Type B pancreatic cell (in vitro differentiated cells): ENCODE results near the gene ST3GAL6. TPM values are rescaled to one million over a fixed set of nuclear protein-coding genes. Genes with fewer than 3 reads are reported as not detected.

ENCODE experiments used
- DNase-seq: peaks from one replicate; pipeline ENCODE4 v3.0.0; 2021; ENCODE audit warnings: mixed read lengths; ENCODE audit not compliant: unreplicated experiment; ENCODE audit errors: extremely low spot score
- H3K27ac Mint-ChIP-seq: 2 replicates; pipeline ENCODE4 v1.8.0; 2021; ENCODE audit warnings: mild to moderate bottlenecking, mixed read lengths
- H3K27me3 Mint-ChIP-seq: 2 replicates; pipeline ENCODE4 v1.8.0; 2021; ENCODE audit warnings: mixed read lengths
- H3K36me3 Mint-ChIP-seq: 2 replicates; pipeline ENCODE4 v1.8.0; 2021; ENCODE audit warnings: mixed read lengths
- H3K4me1 Mint-ChIP-seq: one replicate; pipeline ENCODE4 v1.8.0; 2021; ENCODE audit warnings: mixed read lengths; ENCODE audit not compliant: unreplicated experiment
- H3K4me3 Mint-ChIP-seq: 2 replicates; pipeline ENCODE4 v1.8.0; 2021; ENCODE audit warnings: mild to moderate bottlenecking, mixed read lengths
- H3K9me3 Mint-ChIP-seq: 2 replicates; pipeline ENCODE4 v1.8.0; 2021; ENCODE audit warnings: mixed read lengths
- total RNA-seq: library from RNA; stranded (reverse); gene quantifications from 2 replicates; pipeline ENCODE4 v1.2.1, GENCODE V29; 2021; ENCODE audit warnings: low replicate concordance
- TF ChIP-seq, protein P1 (sequence below): fragments of 200-600 bp; sonication (generic); conservative IDR thresholded peaks from 2 replicates; pipeline ENCODE4 v1.5.0; 2021; ENCODE audit warnings: antibody characterized with exemption, mild to moderate bottlenecking

The ST3GAL6 gene
- total RNA-seq, 1 donor from 2014 or later: 16.5 TPM

DNA sequence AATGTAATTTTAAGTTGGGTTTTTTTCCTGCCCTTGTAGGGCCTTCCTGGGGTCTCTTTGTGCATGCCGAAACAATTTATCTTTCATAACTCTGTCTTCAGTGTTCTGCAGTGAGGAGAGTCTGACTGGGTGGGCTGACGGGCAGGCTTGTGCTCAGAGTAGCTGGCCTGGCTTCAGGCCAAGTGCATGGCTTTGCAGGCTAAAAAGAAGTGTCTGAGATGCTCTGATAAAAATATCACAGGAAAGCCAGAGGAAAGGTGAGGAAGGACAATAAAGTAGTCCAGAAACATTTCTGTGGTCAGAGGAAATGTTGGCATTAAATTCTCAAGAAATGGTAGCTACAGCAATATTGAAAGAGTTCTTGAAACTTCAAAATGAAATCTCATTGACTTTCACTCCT lies 25.5 kb downstream of the ST3GAL6 start:
- TF ChIP-seq, protein P1, sequence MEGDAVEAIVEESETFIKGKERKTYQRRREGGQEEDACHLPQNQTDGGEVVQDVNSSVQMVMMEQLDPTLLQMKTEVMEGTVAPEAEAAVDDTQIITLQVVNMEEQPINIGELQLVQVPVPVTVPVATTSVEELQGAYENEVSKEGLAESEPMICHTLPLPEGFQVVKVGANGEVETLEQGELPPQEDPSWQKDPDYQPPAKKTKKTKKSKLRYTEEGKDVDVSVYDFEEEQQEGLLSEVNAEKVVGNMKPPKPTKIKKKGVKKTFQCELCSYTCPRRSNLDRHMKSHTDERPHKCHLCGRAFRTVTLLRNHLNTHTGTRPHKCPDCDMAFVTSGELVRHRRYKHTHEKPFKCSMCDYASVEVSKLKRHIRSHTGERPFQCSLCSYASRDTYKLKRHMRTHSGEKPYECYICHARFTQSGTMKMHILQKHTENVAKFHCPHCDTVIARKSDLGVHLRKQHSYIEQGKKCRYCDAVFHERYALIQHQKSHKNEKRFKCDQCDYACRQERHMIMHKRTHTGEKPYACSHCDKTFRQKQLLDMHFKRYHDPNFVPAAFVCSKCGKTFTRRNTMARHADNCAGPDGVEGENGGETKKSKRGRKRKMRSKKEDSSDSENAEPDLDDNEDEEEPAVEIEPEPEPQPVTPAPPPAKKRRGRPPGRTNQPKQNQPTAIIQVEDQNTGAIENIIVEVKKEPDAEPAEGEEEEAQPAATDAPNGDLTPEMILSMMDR: no peak
- Mint-ChIP-seq H3K9me3 (no peaks in the 10 kb centered on the region), H3K4me1 (peaks cover 22% of the 10 kb centered on the region), H3K27me3 (no peaks in the 10 kb centered on the region), H3K4me3 (no peak overlapping the region), H3K27ac (peak overlapping the region; percentile 27), H3K36me3 (peaks cover 18% of the 10 kb centered on the region)
- no peak for DNase-seq

DNA sequence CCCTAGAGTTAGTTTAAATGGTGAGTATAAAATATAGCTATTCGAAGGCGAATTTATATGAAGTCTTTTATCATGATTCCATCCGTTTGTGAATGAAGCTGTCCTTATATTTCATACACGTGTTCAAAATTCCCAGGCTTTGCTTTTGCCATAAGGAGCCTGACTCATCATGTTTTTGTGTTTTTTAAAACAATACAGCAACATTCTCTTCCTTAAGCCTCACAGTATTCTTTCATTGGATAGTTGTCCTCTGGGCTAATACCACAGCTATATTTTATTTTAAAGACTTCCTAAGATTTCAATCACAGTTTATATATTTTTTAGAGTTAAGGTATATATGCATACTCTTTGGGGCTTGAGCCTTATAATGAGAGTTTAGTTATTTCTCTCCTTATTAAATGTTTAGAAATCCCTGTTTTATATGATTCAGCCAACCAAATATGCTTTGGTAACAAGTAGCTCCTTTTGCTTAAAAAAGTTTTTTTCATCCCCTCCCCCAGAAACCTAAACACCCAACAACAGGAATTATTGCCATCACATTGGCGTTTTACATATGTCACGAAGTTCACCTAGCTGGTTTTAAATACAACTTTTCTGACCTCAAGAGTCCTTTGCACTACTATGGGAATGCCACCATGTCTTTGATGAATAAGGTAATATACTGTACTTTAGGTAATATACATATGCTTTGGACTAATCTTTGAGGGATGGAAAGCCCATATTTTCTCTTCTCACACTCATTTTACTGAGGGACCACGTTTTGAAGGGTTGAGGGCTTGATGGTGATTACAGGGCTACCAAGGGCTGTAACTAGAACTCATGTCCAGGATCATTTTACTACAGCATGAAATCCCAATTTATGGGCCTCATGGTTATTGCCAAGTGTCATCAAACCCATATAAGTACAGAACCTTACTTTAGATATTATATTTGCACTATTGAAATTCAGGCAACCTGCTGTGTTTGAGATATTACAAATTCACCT lies 28.5 kb downstream of the ST3GAL6 start:
- DNase-seq: no peak
- peaks cover 8% of the 10 kb centered on the region for H3K4me1 Mint-ChIP-seq

DNA sequence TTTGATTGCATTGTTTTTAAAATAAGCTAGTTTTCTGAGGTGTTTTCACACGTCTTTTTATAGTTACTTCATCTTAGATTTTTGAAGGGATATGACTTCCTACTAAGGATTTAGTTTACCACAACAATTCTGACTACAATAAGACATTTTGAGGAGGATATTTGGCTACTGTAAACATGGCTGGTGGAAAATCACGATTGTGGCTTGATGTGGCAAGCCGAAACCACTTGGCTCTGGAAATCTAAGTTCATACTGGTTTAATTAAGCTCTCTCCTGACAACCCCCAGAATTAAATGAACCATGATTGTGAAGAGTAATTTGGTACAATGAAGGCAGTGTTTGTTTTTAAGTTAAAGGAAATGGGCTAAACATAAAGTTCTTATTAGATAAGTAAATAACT lies 30.8 kb downstream of the ST3GAL6 start:
- Mint-ChIP-seq H3K4me1 (no peaks in the 10 kb centered on the region), H3K27ac (no peak overlapping the region), H3K9me3 (no peaks in the 10 kb centered on the region), H3K36me3 (peaks cover 14% of the 10 kb centered on the region), H3K4me3 (no peak overlapping the region), H3K27me3 (no peaks in the 10 kb centered on the region)
- TF ChIP-seq, protein P1: no peak
- DNase-seq: no peak

More for the DNA sequence above, 28.5 kb downstream of the ST3GAL6 start:
- TF ChIP-seq, protein P1: no peak
- Mint-ChIP-seq H3K9me3 (no peaks in the 10 kb centered on the region), H3K27ac (no peak overlapping the region), H3K4me3 (no peak overlapping the region), H3K36me3 (peaks cover 17% of the 10 kb centered on the region), H3K27me3 (no peaks in the 10 kb centered on the region)

DNA sequence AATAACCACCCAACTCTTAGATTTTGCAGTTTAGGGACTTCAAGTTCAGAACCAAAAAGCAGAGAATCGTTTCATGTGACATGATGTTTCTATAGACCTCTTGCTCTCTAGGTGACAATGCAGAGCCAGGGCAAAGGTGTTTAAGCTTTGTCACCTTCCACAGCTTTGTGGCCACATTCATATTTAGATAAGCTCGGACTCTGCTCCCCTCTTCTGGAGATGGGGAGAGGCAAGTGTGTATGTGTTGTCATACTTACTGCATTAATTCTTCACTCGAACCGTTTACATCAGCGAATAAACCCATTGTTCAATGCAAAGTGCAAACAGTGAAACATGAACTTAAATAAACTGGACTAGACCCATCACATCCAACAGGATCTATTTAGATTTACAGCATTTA lies 33.2 kb downstream of the ST3GAL6 start:
- no peak overlapping the region for H3K27ac Mint-ChIP-seq
- H3K9me3 Mint-ChIP-seq: no peaks in the 10 kb centered on the region
- TF ChIP-seq, protein P1: no peak
- peaks cover 26% of the 10 kb centered on the region for H3K36me3 Mint-ChIP-seq
- DNase-seq: no peak
- H3K27me3 Mint-ChIP-seq: no peaks in the 10 kb centered on the region
- no peaks in the 10 kb centered on the region for H3K4me1 Mint-ChIP-seq
- H3K4me3 Mint-ChIP-seq: no peak overlapping the region

DNA sequence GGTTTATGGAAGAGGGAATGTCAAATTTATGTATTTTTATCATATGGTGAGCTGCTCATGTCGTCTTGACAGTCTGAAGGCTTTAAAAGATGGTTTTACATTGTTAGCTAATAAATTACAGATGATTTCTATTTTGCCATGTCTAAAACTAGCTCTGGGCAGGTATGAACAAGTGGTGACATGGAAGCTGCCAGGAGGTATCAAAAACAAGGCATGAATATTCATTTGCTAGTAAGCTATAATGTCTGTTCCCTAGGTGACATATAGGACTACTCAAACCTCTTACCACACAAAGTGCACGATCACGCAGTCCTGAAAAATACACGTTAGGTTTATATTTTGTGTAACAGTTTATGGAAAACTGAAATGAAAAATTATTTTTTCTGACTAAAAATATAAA lies 34.8 kb downstream of the ST3GAL6 start:
- H3K36me3 Mint-ChIP-seq: peaks cover 24% of the 10 kb centered on the region
- H3K4me3 Mint-ChIP-seq: no peak overlapping the region
- no peaks in the 10 kb centered on the region for H3K27me3 Mint-ChIP-seq

More for the DNA sequence above, 34.8 kb downstream of the ST3GAL6 start:
- no peaks in the 10 kb centered on the region for H3K9me3 Mint-ChIP-seq
- no peak for DNase-seq
- H3K4me1 Mint-ChIP-seq: no peaks in the 10 kb centered on the region
- TF ChIP-seq, protein P1: no peak
- no peak overlapping the region for H3K27ac Mint-ChIP-seq
